GM23338 (cell line): Measurements from ENCODE around the gene TSPEAR. TPM values are rescaled to one million over a fixed set of nuclear protein-coding genes. Genes with fewer than 3 reads are reported as not detected.

ENCODE experiments used
- ATAC-seq: fragments of 200-7000 bp; cut with Tn5 transposase; 3 replicates; pipeline ENCODE4 v1.9.1; 2020
- DNase-seq: peaks from one replicate; pipeline ENCODE4 v3.0.0-alpha.2; 2015; ENCODE audit warnings: low spot score
- H2AFZ ChIP-seq: fragments of 200-600 bp; sonication (generic); 2 replicates; pipeline ENCODE4 v1.8.0; 2016; ENCODE audit warnings: antibody characterized with exemption, mild to moderate bottlenecking, moderate library complexity
- H3F3A ChIP-seq: fragments of 200-600 bp; sonication (generic); replicated peaks from 2 replicates; pipeline ENCODE4 v1.8.0; 2017; ENCODE audit warnings: antibody characterized with exemption, mixed run types, low read depth
- H3K27ac ChIP-seq: fragments of 200-600 bp; sonication (generic); 2 replicates; pipeline ENCODE4 v1.6.1; 2016; ENCODE audit warnings: low read depth
- H3K27me3 ChIP-seq: fragments of 200-600 bp; sonication (generic); 2 replicates; pipeline ENCODE4 v1.8.0; 2016; ENCODE audit warnings: mild to moderate bottlenecking, mixed run types, moderate library complexity; ENCODE audit not compliant: insufficient read depth
- H3K36me3 ChIP-seq: fragments of 200-600 bp; sonication (generic); 2 replicates; pipeline ENCODE4 v1.8.0; 2016; ENCODE audit warnings: mild to moderate bottlenecking; ENCODE audit not compliant: insufficient read depth
- H3K4me1 ChIP-seq: fragments of 200-600 bp; sonication (generic); 2 replicates; pipeline ENCODE4 v1.8.0; 2016; ENCODE audit warnings: mild to moderate bottlenecking, moderate library complexity; ENCODE audit not compliant: insufficient read depth
- H3K4me2 ChIP-seq: fragments of 200-600 bp; sonication (generic); 2 replicates; pipeline ENCODE4 v1.7.1; 2017; ENCODE audit warnings: mixed run types
- H3K4me3 ChIP-seq: fragments of 200-600 bp; sonication (generic); 2 replicates; pipeline ENCODE4 v1.6.1; 2016; ENCODE audit warnings: mixed run types
- H3K79me2 ChIP-seq: fragments of 200-600 bp; sonication (generic); replicated peaks from 2 replicates; pipeline ENCODE4 v1.8.0; 2017; ENCODE audit warnings: mild to moderate bottlenecking; ENCODE audit not compliant: insufficient read depth
- H3K9me2 ChIP-seq: fragments of 200-600 bp; sonication (generic); 2 replicates; pipeline ENCODE4 v1.8.0; 2017; ENCODE audit not compliant: insufficient read depth
- H4K20me1 ChIP-seq: fragments of 200-600 bp; sonication (generic); replicated peaks from 2 replicates; pipeline ENCODE4 v1.8.0; 2017; ENCODE audit warnings: mild to moderate bottlenecking; ENCODE audit not compliant: insufficient read depth
- H3K27ac Mint-ChIP-seq: 2 replicates; pipeline ENCODE4 v1.8.0; 2020; ENCODE audit warnings: inconsistent platforms, mild to moderate bottlenecking, moderate library complexity, mixed read lengths
- H3K27me3 Mint-ChIP-seq: 3 replicates; pipeline ENCODE4 v1.8.0; 2022; ENCODE audit warnings: low read depth, mild to moderate bottlenecking, moderate library complexity, mixed read lengths, inconsistent platforms; ENCODE audit not compliant: insufficient read depth, poor library complexity
- H3K36me3 Mint-ChIP-seq: 3 replicates; pipeline ENCODE4 v1.8.0; 2021; ENCODE audit warnings: low read depth, mild to moderate bottlenecking, inconsistent platforms, moderate library complexity, mixed read lengths
- H3K4me1 Mint-ChIP-seq: 3 replicates; pipeline ENCODE4 v1.8.0; 2020; ENCODE audit warnings: mild to moderate bottlenecking, inconsistent platforms, mixed read lengths
- H3K4me3 Mint-ChIP-seq: 3 replicates; pipeline ENCODE4 v1.8.0; 2021; ENCODE audit warnings: moderate library complexity, mild to moderate bottlenecking, inconsistent platforms, mixed read lengths
- H3K9me3 Mint-ChIP-seq: 3 replicates; pipeline ENCODE4 v1.8.0; 2020; ENCODE audit warnings: moderate library complexity, mild to moderate bottlenecking, inconsistent platforms, mixed read lengths
- CREB1 ChIP-seq: fragments of 250-450 bp; sonication (Bioruptor Pico); IDR thresholded peaks from 2 replicates; pipeline ENCODE4 v1.5.0; 2020; ENCODE audit warnings: low read depth, mild to moderate bottlenecking, moderate library complexity
- CTCF ChIP-seq, 2 experiments: fragments of 200-600 bp in 1 of 2; sonication (generic) in 1 of 2; conservative IDR thresholded peaks; 2 replicates each; pipeline versions ENCODE4 v1.5.1 to v1.6.1; 2016 to 2017; ENCODE audit warnings: antibody characterized with exemption in 2 of 2, low read depth in 2 of 2, mild to moderate bottlenecking in 2 of 2, moderate library complexity in 1 of 2
- ETS1 ChIP-seq: IDR thresholded peaks from 2 replicates; pipeline ENCODE4 v1.6.1; 2016; ENCODE audit warnings: antibody characterized with exemption
- JUNB ChIP-seq: IDR thresholded peaks from one replicate; pipeline ENCODE4 v1.6.1; 2016; ENCODE audit warnings: antibody characterized with exemption; ENCODE audit not compliant: unreplicated experiment
- NANOG ChIP-seq: IDR thresholded peaks from 2 replicates; pipeline ENCODE4 v1.6.1; 2016; ENCODE audit warnings: antibody characterized with exemption, borderline replicate concordance
- POLR2AphosphoS5 ChIP-seq: IDR thresholded peaks from 2 replicates; pipeline ENCODE4 v1.6.1; 2016; ENCODE audit warnings: antibody characterized with exemption, low read depth
- STAT1 ChIP-seq: IDR thresholded peaks from one replicate; pipeline ENCODE4 v1.6.1; 2016; ENCODE audit warnings: antibody characterized with exemption; ENCODE audit not compliant: unreplicated experiment
- ZNF114 ChIP-seq: fragments of 250-450 bp; sonication (Bioruptor Pico); IDR thresholded peaks from 2 replicates; pipeline ENCODE4 v1.5.0; 2020; ENCODE audit warnings: mild to moderate bottlenecking, moderate library complexity
- ZNF331 ChIP-seq: fragments of 250-450 bp; sonication (Bioruptor Pico); IDR thresholded peaks from 2 replicates; pipeline ENCODE4 v1.5.0; 2020; ENCODE audit warnings: low read depth, mild to moderate bottlenecking, moderate library complexity
- polyA plus RNA-seq: library from polyadenylated mRNA; unstranded; fragments of >200 nt; fragmentation: Nextera tagmentation; extraction: Ambion mirVana; gene quantifications from 2 replicates; pipeline ENCODE4 v1.2.1, GENCODE V29; 2016
- total RNA-seq: library from RNA; depleted of rRNA; stranded (reverse); fragments of >200 nt; shearing (Covaris generic); gene quantifications from 2 replicates; pipeline ENCODE4 v1.2.3, GENCODE V29; 2014
- TF ChIP-seq, protein P1 (sequence below): fragments of 250-450 bp; sonication (Bioruptor Pico); IDR thresholded peaks from 2 replicates; pipeline ENCODE4 v1.5.0; 2020; ENCODE audit warnings: mild to moderate bottlenecking, moderate library complexity

Gene TSPEAR
- total and polyA plus RNA-seq, 2 experiments from 2014 or later, result 0.35 to 0.92 TPM

DNA sequence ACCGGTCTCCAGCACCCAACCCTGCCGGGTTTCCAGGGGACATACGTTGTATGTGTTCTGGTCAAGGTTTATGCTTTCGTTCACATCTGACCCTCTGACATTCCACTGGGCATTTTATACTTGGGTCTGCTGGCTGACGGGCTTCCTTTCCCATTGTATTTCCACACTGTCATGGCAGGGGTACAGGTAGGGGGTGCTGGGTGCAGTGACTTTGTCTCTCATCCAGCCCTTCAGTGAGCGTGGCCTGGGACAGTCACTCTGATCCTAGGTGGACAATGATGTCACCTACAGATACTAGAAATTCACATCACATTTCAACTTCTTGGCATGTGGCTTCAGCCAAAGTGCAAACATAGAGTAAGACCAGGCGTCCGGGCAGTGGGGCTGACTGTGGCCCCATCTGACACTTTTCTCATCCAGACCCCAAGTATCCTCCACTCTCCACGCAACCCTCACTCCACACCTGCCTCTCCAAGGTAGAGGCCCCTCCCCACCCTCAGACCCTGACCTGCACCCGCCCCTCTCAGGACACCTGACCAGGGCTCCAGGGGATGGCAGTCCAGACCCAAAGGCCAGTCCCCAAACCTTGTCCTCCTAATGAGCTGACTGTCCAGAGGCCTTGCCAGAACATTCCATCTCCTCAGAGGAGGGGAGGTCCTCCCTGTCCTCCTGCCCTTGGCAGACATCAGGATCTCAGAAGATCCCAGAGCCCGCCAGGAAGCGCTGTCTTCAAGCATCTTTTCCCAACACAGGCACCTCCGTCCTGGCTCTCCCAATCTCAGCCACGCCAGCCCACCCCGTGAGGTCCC, 75.0 kb downstream of the TSPEAR start:
- peaks cover 3% of the 10 kb centered on the region; the same call in 2 of the 3 replicates for H3K4me1 Mint-ChIP-seq
- H3K79me2 ChIP-seq, result no peaks in the 10 kb centered on the region
- no peak overlapping the region for H3K27ac Mint-ChIP-seq
- peaks cover 25% of the 10 kb centered on the region for H3K9me3 Mint-ChIP-seq
- H3K4me1 ChIP-seq, result no peaks in the 10 kb centered on the region
- TF ChIP-seq CTCF (conservative IDR thresholded peaks at IDR 0.05; ENCODE audit: low read depth in 2 of 2), result no peak
- TF ChIP-seq ETS1, result no peak
- TF ChIP-seq ZNF114 (CRISPR knock-in tag), result no peak
- no peak for TF ChIP-seq POLR2AphosphoS5
- TF ChIP-seq NANOG, result no peak
- TF ChIP-seq CREB1 (CRISPR knock-in tag), result no peak
- TF ChIP-seq JUNB, result no peak
- TF ChIP-seq STAT1, result no peak
- TF ChIP-seq, protein P1, sequence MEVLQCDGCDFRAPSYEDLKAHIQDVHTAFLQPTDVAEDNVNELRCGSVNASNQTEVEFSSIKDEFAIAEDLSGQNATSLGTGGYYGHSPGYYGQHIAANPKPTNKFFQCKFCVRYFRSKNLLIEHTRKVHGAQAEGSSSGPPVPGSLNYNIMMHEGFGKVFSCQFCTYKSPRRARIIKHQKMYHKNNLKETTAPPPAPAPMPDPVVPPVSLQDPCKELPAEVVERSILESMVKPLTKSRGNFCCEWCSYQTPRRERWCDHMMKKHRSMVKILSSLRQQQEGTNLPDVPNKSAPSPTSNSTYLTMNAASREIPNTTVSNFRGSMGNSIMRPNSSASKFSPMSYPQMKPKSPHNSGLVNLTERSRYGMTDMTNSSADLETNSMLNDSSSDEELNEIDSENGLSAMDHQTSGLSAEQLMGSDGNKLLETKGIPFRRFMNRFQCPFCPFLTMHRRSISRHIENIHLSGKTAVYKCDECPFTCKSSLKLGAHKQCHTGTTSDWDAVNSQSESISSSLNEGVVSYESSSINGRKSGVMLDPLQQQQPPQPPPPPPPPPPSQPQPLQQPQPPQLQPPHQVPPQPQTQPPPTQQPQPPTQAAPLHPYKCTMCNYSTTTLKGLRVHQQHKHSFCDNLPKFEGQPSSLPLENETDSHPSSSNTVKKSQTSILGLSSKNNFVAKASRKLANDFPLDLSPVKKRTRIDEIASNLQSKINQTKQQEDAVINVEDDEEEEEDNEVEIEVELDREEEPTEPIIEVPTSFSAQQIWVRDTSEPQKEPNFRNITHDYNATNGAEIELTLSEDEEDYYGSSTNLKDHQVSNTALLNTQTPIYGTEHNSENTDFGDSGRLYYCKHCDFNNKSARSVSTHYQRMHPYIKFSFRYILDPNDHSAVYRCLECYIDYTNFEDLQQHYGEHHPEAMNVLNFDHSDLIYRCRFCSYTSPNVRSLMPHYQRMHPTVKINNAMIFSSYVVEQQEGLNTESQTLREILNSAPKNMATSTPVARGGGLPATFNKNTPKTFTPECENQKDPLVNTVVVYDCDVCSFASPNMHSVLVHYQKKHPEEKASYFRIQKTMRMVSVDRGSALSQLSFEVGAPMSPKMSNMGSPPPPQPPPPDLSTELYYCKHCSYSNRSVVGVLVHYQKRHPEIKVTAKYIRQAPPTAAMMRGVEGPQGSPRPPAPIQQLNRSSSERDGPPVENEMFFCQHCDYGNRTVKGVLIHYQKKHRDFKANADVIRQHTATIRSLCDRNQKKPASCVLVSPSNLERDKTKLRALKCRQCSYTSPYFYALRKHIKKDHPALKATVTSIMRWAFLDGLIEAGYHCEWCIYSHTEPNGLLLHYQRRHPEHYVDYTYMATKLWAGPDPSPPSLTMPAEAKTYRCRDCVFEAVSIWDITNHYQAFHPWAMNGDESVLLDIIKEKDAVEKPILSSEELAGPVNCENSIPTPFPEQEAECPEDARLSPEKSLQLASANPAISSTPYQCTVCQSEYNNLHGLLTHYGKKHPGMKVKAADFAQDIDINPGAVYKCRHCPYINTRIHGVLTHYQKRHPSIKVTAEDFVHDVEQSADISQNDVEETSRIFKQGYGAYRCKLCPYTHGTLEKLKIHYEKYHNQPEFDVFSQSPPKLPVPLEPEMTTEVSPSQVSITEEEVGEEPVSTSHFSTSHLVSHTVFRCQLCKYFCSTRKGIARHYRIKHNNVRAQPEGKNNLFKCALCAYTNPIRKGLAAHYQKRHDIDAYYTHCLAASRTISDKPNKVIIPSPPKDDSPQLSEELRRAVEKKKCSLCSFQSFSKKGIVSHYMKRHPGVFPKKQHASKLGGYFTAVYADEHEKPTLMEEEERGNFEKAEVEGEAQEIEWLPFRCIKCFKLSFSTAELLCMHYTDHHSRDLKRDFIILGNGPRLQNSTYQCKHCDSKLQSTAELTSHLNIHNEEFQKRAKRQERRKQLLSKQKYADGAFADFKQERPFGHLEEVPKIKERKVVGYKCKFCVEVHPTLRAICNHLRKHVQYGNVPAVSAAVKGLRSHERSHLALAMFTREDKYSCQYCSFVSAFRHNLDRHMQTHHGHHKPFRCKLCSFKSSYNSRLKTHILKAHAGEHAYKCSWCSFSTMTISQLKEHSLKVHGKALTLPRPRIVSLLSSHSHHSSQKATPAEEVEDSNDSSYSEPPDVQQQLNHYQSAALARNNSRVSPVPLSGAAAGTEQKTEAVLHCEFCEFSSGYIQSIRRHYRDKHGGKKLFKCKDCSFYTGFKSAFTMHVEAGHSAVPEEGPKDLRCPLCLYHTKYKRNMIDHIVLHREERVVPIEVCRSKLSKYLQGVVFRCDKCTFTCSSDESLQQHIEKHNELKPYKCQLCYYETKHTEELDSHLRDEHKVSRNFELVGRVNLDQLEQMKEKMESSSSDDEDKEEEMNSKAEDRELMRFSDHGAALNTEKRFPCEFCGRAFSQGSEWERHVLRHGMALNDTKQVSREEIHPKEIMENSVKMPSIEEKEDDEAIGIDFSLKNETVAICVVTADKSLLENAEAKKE (CRISPR knock-in tag), result no peak
- no peak for TF ChIP-seq ZNF331
- no peak overlapping the region for H2AFZ ChIP-seq
- no peak for DNase-seq
- H3K27ac ChIP-seq, result no peak overlapping the region
- 0 out of 2 replicates have a peak, but pooled peaks cover 6% of the 10 kb centered on the region for H3K36me3 ChIP-seq
- H3K27me3 ChIP-seq, result no peaks in the 10 kb centered on the region
- H3K4me3 Mint-ChIP-seq, result no peak overlapping the region
- H3F3A ChIP-seq, result no peaks in the 10 kb centered on the region
- no peak overlapping the region for H3K4me3 ChIP-seq
- peaks cover 8% of the 10 kb centered on the region for H3K27me3 Mint-ChIP-seq
- peaks cover 3% of the 10 kb centered on the region for H3K36me3 Mint-ChIP-seq
- H4K20me1 ChIP-seq, result no peaks in the 10 kb centered on the region
- H3K9me2 ChIP-seq, result no peaks in the 10 kb centered on the region
- ATAC-seq, result no peak; the same call in 2 of the 3 replicates
- no peak overlapping the region for H3K4me2 ChIP-seq
